ENCODE measurements around the gene GALNT12.
A peak's percentile ranks its signal among the peaks of the same experiment; 100 is the strongest.

The GALNT12 gene

DNA sequence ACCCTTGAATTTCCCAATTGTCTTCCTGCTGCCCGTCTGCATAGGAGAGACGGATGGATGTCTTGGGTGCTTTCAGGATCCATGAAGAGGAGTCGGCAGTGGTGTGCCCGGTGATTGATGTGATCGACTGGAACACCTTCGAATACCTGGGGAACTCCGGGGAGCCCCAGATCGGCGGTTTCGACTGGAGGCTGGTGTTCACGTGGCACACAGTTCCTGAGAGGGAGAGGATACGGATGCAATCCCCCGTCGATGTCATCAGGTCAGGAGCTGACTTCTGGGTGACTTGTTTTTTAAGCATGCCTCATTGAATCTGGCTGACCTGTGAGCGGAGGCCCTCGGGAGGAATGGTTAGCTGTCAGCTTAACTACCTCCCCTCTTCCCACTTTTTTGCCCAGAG is 24.2 kb downstream of the GALNT12 start:
- DNase-seq = no peak
- Mint-ChIP-seq H3K27me3 (no peaks in the 10 kb centered on the region), H3K4me3 (no peak overlapping the region), H3K27ac (no peak overlapping the region), H3K9me3 (no peaks in the 10 kb centered on the region), H3K4me1 (no peaks in the 10 kb centered on the region)
- no peak for ATAC-seq

DNA sequence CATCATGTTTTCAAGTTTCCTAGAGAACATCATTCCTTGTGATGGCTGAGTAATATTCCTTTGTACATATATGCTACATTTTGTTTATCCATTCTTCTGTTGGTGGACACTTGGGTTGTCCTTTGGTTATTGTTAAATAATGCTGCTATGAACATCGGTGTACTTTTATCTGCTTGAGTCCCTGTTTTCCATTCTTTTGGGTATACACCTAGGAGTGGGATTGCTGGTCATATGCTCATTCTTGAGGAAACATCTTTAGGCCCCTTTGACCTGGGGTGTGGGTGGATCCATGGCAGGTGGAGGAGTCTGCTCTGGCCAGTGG is 25.3 kb downstream of the GALNT12 start:
- DNase-seq (no peak), ATAC-seq (no peak)
- H3K4me1 Mint-ChIP-seq = no peaks in the 10 kb centered on the region
- no peak overlapping the region for H3K27ac Mint-ChIP-seq
- no peak overlapping the region for H3K4me3 Mint-ChIP-seq
- H3K27me3 Mint-ChIP-seq = no peaks in the 10 kb centered on the region
- H3K9me3 Mint-ChIP-seq = no peaks in the 10 kb centered on the region

GRCh38 chr9:98833090-98833956 is 25.9 kb downstream of the GALNT12 start:
- DNase-seq = no peak
- Mint-ChIP-seq H3K4me3 (no peak overlapping the region), H3K9me3 (no peaks in the 10 kb centered on the region), H3K4me1 (no peaks in the 10 kb centered on the region), H3K27ac (no peak overlapping the region), H3K27me3 (no peaks in the 10 kb centered on the region)
- no peak for ATAC-seq

- no peaks in the 10 kb centered on the region for H3K4me1 Mint-ChIP-seq
- no peak overlapping the region for H3K27ac Mint-ChIP-seq
- no peaks in the 10 kb centered on the region for H3K27me3 Mint-ChIP-seq
- no peaks in the 10 kb centered on the region for H3K9me3 Mint-ChIP-seq
- DNase-seq (no peak), ATAC-seq (no peak)
- H3K4me3 Mint-ChIP-seq = no peak overlapping the region
These were observed 26.9 kb downstream of the GALNT12 start for GRCh38 chr9:98834386-98834785.

DNA sequence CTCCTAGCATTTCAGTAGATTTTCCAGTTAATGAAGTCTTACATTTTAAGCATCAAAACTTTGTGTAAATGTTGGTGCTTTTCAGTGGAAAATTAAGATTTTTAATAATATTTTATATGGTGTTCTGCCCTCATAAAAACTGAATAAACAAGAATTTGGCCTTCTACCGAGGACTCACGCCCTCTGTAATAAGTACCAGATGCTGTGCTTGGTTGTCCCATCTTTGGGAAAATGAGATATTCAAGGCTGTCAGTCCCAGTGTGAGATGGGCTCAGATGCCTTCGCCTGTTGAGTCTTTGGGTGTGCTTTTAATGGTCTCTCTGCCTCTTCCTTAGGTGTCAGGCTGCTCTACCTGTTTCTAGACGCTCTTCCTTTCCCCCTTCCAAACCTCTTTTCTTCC is 28.7 kb downstream of the GALNT12 start:
- no peak overlapping the region for H3K4me3 Mint-ChIP-seq
- H3K4me1 Mint-ChIP-seq = no peaks in the 10 kb centered on the region
- H3K9me3 Mint-ChIP-seq = no peaks in the 10 kb centered on the region
- ATAC-seq (no peak), DNase-seq (no peak)
- H3K27me3 Mint-ChIP-seq = no peaks in the 10 kb centered on the region
- peak overlapping the region in 1 of 2 donors; percentile 79 for H3K27ac Mint-ChIP-seq

- Mint-ChIP-seq H3K4me3 (no peak overlapping the region), H3K27ac (no peak overlapping the region), H3K9me3 (no peaks in the 10 kb centered on the region), H3K27me3 (no peaks in the 10 kb centered on the region), H3K4me1 (no peaks in the 10 kb centered on the region)
- no peak for ATAC-seq
- DNase-seq = no peak
These were observed 30.0 kb downstream of the GALNT12 start for GRCh38 chr9:98837516-98837915.

DNA sequence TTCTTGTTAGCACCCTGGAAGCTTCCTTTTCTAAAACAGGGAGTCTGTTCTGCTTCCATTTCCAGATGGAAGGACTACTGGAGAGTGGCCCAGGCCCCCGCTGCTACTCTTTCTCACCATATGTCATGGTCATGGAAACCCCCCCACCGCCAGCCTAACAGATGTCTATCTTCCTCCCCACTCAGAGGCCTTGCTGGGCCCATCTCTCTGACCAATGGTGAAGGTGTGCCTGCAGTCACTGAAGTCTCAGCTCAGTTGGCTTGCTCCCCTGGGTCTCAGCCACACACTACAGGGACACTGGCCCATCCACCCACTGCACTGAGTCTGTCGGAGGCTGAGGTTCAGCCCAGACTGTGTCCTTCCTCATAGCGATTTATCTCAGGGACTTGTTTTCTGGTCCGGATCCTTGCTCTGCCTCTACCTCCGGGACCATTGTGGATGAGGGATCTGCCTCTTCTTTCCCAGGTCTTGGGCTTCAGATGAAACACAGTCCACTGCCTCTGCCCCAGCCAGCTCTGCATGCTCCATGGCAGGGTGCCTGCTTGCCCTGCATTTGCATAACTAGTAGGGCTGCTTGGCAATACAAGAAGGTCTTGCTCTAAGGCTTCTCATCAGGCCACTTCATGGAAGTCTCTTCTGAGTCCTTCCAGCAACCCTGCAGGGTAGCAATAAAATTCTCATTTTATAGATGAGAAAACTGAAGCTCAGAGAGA is 30.8 kb downstream of the GALNT12 start:
- peak overlapping the region; percentile 16 to 91 for H3K27ac Mint-ChIP-seq
- H3K27me3 Mint-ChIP-seq = no peaks in the 10 kb centered on the region
- no peak overlapping the region for H3K4me3 Mint-ChIP-seq
- DNase-seq = no peak
- H3K4me1 Mint-ChIP-seq = no peaks in the 10 kb centered on the region
- ATAC-seq = no peak
- no peaks in the 10 kb centered on the region for H3K9me3 Mint-ChIP-seq

GRCh38 chr9:98838868-98839565 is 31.5 kb downstream of the GALNT12 start:
- Mint-ChIP-seq H3K27ac (no peak overlapping the region), H3K9me3 (no peaks in the 10 kb centered on the region), H3K27me3 (no peaks in the 10 kb centered on the region), H3K4me3 (no peak overlapping the region), H3K4me1 (no peaks in the 10 kb centered on the region)
- no peak for ATAC-seq
- DNase-seq = no peak

DNA sequence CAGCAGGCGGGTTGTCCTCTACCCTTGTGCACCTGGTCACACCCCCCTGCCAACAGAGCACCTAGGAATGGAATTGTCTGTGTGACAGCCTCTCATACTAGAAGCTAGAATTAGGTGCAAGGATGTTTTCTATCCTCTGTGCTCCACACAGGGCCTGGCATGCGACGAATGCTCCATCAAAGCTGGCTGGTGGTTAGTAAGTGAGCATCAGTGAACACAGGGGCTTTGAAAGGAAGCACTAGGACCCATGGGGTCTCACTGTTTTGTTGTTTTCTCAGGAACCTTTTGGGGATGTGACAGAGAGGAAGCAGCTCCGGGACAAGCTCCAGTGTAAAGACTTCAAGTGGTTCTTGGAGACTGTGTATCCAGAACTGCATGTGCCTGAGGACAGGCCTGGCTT is 32.3 kb downstream of the GALNT12 start:
- no peak overlapping the region for H3K27ac Mint-ChIP-seq
- H3K4me3 Mint-ChIP-seq = no peak overlapping the region
- H3K9me3 Mint-ChIP-seq = no peaks in the 10 kb centered on the region
- no peak for ATAC-seq
- H3K4me1 Mint-ChIP-seq = no peaks in the 10 kb centered on the region
- DNase-seq = no peak
- H3K27me3 Mint-ChIP-seq = no peaks in the 10 kb centered on the region

DNA sequence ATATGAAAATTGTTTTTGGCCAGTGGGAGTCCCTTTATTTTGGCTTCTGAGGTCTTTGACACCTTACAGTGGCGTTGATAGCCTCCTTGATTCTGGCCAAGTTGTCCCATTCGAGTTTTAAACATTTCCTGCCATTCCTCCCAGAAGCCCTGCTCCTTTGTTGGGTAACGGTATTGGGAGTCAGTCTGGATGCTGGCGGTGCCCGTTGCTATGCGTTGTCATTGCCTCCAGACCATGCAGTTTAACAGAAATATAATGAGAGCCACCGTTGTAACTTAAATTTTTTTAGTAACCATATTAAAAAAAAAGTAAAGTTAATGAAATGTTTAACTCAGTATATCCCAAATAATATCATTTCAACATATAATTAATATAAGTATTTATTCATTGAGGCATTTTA is 35.0 kb downstream of the GALNT12 start:
- Mint-ChIP-seq H3K9me3 (no peaks in the 10 kb centered on the region), H3K27ac (no peak overlapping the region)
- ATAC-seq = no peak

GRCh38 chr9:98846081-98846480 is 38.6 kb downstream of the GALNT12 start:
- Mint-ChIP-seq H3K27ac (no peak overlapping the region), H3K9me3 (no peaks in the 10 kb centered on the region), H3K27me3 (no peaks in the 10 kb centered on the region), H3K4me3 (no peak overlapping the region), H3K4me1 (peaks cover under 1% of the 10 kb centered on the region)
- no peak for ATAC-seq
- DNase-seq = no peak

More for the DNA sequence above, 35.0 kb downstream of the GALNT12 start:
- Mint-ChIP-seq H3K4me1 (no peaks in the 10 kb centered on the region), H3K4me3 (no peak overlapping the region), H3K27me3 (no peaks in the 10 kb centered on the region)
- no peak for DNase-seq

DNA sequence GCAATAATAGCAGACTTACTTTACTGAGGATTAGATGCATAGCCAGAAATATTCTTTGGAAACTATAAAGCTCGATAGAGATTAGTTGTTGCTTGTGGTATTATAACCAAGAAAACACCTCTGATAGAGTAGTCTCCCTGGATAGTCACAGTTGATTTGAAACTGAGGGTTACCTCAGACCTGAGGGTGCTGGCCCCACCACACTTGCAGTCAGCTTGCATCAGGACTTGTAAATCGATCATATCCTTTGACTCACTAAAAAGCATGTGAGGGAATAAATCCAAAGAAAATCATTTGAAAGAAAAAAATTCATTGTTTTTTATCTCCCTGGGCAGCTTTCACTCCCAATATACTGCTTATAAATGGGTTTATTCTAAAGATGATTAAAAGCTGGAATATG is 39.4 kb downstream of the GALNT12 start:
- ATAC-seq (no peak), DNase-seq (no peak)
- no peaks in the 10 kb centered on the region for H3K27me3 Mint-ChIP-seq
- peak overlapping the region in 1 of 2 donors; percentile 54 for H3K27ac Mint-ChIP-seq
- no peaks in the 10 kb centered on the region for H3K9me3 Mint-ChIP-seq
- H3K4me1 Mint-ChIP-seq = peaks cover 8% of the 10 kb centered on the region
- H3K4me3 Mint-ChIP-seq = no peak overlapping the region

GRCh38 chr9:98848450-98849149 is 41.1 kb downstream of the GALNT12 start:
- no peak overlapping the region for H3K4me3 Mint-ChIP-seq

DNA sequence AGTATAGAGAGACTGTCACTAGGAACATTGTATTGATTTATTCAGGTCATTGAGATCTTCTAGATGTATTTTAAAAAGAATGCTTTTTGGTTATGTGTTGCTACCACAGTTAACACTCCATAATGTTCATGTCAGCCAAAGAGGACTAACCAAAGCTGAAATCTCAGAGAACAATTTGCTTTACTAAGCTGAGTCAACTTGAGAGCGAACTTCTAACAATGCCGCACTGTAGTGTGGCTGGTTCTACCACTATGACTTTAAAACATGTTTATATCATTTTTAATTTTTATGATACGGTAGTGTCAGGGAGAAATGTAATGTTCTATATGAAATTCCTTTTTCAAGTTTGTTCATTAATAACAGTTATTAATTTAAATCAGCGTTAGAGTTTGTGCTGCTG is 42.1 kb downstream of the GALNT12 start:
- Mint-ChIP-seq H3K27ac (no peak overlapping the region), H3K27me3 (no peaks in the 10 kb centered on the region), H3K9me3 (no peaks in the 10 kb centered on the region), H3K4me1 (peaks cover 13% of the 10 kb centered on the region), H3K4me3 (no peak overlapping the region)
- no peak for ATAC-seq
- no peak for DNase-seq

More at GRCh38 chr9:98848450-98849149, 41.1 kb downstream of the GALNT12 start:
- Mint-ChIP-seq H3K4me1 (peaks cover 13% of the 10 kb centered on the region), H3K27me3 (no peaks in the 10 kb centered on the region), H3K27ac (no peak overlapping the region), H3K9me3 (no peaks in the 10 kb centered on the region)
- DNase-seq (peak; percentile 71 to 74), ATAC-seq (peak; percentile 95)

- no peak overlapping the region for H3K4me3 Mint-ChIP-seq
- DNase-seq (no peak), ATAC-seq (no peak)
- peaks cover 13% of the 10 kb centered on the region for H3K4me1 Mint-ChIP-seq
- H3K9me3 Mint-ChIP-seq = peaks cover 0 to 9% of the 10 kb centered on the region in 2 donors
- peak overlapping the region; percentile 45 to 88 for H3K27ac Mint-ChIP-seq
- H3K27me3 Mint-ChIP-seq = no peaks in the 10 kb centered on the region
These were observed 43.6 kb downstream of the GALNT12 start for GRCh38 chr9:98850851-98851729.
